Measurements from ENCODE around the gene ASTN2. TPM values are rescaled to one million over a fixed set of nuclear protein-coding genes. Genes with fewer than 3 reads are reported as not detected.

Gene ASTN2
- total and polyA plus RNA-seq, 10 of the 15 experiments (the other 5 are each of a cell fraction or from before 2014, with no cell fraction given), result 1.4 to 15.7 (median 7.0) TPM

GRCh38 chr9:117460743-117461142, 45.9 kb upstream of the ASTN2 start (continued):
- TF ChIP-seq, protein P1, sequence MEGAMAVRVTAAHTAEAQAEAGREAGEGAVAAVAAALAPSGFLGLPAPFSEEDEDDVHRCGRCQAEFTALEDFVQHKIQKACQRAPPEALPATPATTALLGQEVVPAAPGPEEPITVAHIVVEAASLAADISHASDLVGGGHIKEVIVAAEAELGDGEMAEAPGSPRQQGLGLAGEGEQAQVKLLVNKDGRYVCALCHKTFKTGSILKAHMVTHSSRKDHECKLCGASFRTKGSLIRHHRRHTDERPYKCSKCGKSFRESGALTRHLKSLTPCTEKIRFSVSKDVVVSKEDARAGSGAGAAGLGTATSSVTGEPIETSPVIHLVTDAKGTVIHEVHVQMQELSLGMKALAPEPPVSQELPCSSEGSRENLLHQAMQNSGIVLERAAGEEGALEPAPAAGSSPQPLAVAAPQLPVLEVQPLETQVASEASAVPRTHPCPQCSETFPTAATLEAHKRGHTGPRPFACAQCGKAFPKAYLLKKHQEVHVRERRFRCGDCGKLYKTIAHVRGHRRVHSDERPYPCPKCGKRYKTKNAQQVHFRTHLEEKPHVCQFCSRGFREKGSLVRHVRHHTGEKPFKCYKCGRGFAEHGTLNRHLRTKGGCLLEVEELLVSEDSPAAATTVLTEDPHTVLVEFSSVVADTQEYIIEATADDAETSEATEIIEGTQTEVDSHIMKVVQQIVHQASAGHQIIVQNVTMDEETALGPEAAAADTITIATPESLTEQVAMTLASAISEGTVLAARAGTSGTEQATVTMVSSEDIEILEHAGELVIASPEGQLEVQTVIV (IDR thresholded peaks at IDR 0.05; ENCODE audit: borderline replicate concordance, partially characterized antibody), result no peak
- no peak for TF ChIP-seq SUPT20H (IDR thresholded peaks at IDR 0.05; ENCODE audit: borderline replicate concordance, control insufficient read depth, low read depth, low read length)
- TF ChIP-seq, protein P2, sequence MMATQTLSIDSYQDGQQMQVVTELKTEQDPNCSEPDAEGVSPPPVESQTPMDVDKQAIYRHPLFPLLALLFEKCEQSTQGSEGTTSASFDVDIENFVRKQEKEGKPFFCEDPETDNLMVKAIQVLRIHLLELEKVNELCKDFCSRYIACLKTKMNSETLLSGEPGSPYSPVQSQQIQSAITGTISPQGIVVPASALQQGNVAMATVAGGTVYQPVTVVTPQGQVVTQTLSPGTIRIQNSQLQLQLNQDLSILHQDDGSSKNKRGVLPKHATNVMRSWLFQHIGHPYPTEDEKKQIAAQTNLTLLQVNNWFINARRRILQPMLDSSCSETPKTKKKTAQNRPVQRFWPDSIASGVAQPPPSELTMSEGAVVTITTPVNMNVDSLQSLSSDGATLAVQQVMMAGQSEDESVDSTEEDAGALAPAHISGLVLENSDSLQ (IDR thresholded peaks at IDR 0.05), result no peak

- ChIA-PET RAD21 (ENCODE audit: unreplicated experiment) (no interaction called here), POLR2A (no interaction called here), CTCF (no interaction called here), SMC1A (ENCODE audit: uncharacterized antibody, unreplicated experiment) (no interaction called here)
- Histone ChIP-seq H3K27ac (ENCODE audit: control insufficient read depth, insufficient read depth) (no peak overlapping the region), H3K4me2 (ENCODE audit: control insufficient read depth, insufficient read depth) (no peak overlapping the region), H3K4me1 (ENCODE audit: control insufficient read depth, insufficient read depth, low read length) (no peaks in the 10 kb centered on the region), H3K36me3 (ENCODE audit: control insufficient read depth in 2 of 2, insufficient read depth in 2 of 2, low read length in 1 of 2) (no peaks in the 10 kb centered on the region), H3K9ac (ENCODE audit: control insufficient read depth, insufficient read depth, low read length) (no peak overlapping the region), H3K27me3 (replicated peaks in 1 of 2; ENCODE audit: control insufficient read depth in 2 of 2, insufficient read depth in 2 of 2, low read length in 1 of 2) (no peaks in the 10 kb centered on the region; a peak in 2 of 4 replicates), H3K4me3 (no peak overlapping the region), H3K79me2 (ENCODE audit: control insufficient read depth, insufficient read depth, low read length) (no peaks in the 10 kb centered on the region), H2AFZ (ENCODE audit: control insufficient read depth, low read depth, low read length) (no peak overlapping the region), H3K9me3 (replicated peaks; ENCODE audit: control insufficient read depth, insufficient read depth, low read length) (no peaks in the 10 kb centered on the region), H4K20me1 (ENCODE audit: control insufficient read depth, insufficient read depth) (no peaks in the 10 kb centered on the region)
- DNase-seq (ENCODE audit: low read depth, low spot score) (no peak), FAIRE-seq (no peak), ATAC-seq (no peak)
- TF ChIP-seq SPI1 (IDR thresholded peaks at IDR 0.05; ENCODE audit: borderline replicate concordance, insufficient read depth, low read depth, low read length), result no peak
- no peak for TF ChIP-seq ESRRA (IDR thresholded peaks at IDR 0.05; ENCODE audit: low read length)
- no peak for TF ChIP-seq CHD4 (IDR thresholded peaks at IDR 0.05)
- BruUV-seq (replicated peaks), result no TSS peak
- in situ Hi-C loops (cut with MboI) (no loop called here), intact Hi-C loops (cut with micrococcal nuclease; ENCODE audit: unreplicated experiment) (no loop called here)
These were observed 45.1 kb upstream of the ASTN2 start for GRCh38 chr9:117459913-117460312.
